HUDEP-2 (cell line): ENCODE measurements around the gene ZDHHC8.
"Not testable (repeated sequence)": the region's sequence is repeated elsewhere in the genome, so short reads cannot be mapped to it uniquely, and the experiment has no call there.

Experiments used
- DNase-seq, 76 experiments: peaks; one replicate each; lab custom pipeline; 2025; ENCODE audit not compliant: unreplicated experiment in 76 of 76; lab: John Stamatoyannopoulos, UW

The ZDHHC8 gene

GRCh38 chr22:20156611-20157429 lies 25.2 kb downstream of the ZDHHC8 start:
- peak in 67 of 76 experiments; percentile 7 to 86 (median 57) for DNase-seq

GRCh38 chr22:20157430-20158183 lies 26.0 kb downstream of the ZDHHC8 start:
- DNase-seq, result no peak

DNA sequence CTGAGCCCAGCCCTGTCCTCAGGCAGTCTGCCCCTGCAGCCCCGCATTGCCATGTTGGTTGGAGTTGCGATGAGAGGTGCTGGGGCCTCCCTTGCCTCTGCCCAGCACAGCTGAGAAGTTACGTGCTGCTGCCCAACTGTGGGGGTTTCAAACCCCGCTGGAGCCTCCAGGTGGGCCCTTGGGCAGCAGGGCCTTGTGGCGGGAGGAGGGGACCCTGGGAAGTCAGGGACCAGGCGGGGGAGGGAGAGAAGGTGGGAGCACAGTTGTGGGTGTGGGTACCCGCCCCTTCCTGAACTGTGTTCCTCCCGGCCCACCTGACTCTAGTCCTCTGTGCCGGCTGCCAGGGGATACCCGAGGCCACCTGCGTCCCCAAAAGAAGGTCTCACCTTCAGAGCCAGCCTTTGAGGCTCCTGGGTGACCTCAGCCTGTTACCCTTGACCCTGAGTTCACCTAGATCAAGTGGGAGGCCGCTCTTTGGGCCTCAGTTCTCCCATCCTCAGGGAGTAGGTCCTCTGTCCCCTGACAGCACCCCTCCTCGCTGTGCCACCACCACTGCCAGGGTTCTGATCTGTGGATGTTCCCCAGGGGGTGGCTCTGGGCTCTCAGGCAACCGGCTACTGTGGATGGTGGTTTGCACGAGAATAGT lies 26.9 kb downstream of the ZDHHC8 start:
- DNase-seq, result no peak

- no peak for DNase-seq
Observed at GRCh38 chr22:20159076-20159475, 27.5 kb downstream of the ZDHHC8 start.

GRCh38 chr22:20159531-20159930 lies 27.9 kb downstream of the ZDHHC8 start:
- not testable (repeated sequence) for DNase-seq

DNA sequence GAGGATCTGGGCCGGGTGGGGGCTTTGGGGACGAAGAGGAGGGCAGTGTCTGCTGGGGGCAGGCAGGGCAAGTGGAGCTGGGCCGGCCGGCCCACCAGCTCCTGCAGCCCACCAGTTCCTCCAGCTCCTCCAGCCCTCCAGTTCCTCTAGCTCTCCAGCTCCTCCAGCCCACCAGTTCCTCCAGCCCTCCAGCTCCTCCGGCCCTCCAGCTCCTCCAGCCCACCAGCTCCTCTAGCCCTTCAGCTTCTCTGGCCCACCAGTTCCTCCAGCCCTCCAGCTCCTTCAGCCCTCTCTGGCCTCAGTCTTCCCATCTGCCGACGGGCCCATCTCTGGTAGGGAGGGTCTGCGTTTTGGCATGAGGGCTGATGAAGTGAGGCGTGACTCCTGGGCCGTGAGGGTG lies 28.4 kb downstream of the ZDHHC8 start:
- DNase-seq, result no peak

DNA sequence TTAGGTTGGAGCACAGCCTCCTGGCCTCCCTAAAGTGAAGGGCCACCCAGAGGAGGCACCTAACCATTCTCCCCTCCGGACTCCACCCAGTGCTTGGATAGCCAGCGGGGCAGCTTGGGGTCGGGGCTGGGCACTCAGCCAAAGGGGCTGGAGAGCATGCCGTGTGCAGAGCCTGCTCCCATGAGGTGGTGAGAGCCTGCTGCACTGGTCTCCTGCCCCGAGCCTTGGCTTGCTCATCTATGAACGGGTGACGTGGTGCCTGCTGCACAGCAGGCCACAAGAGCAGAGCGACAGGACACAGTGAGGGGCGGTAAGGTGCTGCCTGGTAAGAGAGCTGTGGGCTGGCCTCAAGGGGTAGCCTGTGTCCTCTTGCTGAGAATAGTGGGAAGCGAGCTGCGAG lies 33.3 kb downstream of the ZDHHC8 start:
- DNase-seq, result no peak

- no peak for DNase-seq
Observed at GRCh38 chr22:20165421-20165820, 33.8 kb downstream of the ZDHHC8 start.

- no peak for DNase-seq
Observed at GRCh38 chr22:20165913-20166312, 34.3 kb downstream of the ZDHHC8 start.

- DNase-seq, result no peak
Observed at GRCh38 chr22:20166703-20167102, 35.1 kb downstream of the ZDHHC8 start.

- DNase-seq, result no peak
Observed at GRCh38 chr22:20167643-20168322, 36.2 kb downstream of the ZDHHC8 start.

DNA sequence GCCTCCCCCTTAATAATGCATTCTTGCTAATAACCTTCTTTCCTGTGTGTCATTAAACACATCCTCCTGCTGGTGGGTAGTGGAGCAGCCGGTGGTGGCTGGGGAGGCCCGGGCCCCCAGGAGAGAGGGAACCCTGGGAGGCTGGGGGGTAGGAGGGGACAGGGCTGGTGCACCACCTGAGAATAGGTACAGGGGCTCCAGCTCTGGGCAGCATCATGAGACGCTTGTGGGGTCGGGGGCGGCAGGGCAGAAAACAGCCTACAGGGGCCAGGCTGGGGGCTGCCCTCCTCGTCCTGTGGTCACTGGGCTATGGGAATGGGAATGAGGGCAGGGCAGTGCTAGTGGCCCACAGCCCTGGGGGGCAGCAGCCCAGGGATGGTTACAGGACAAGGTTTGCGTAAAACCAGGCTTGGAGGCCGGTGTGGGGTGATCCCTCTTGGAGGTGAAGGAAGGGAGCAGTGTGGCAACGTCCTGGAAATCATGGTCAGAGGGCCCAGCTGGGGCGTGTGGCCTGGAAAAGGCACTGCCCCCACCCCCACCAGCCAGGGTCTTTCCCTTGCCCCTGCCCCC lies 37.7 kb downstream of the ZDHHC8 start:
- no peak for DNase-seq

DNA sequence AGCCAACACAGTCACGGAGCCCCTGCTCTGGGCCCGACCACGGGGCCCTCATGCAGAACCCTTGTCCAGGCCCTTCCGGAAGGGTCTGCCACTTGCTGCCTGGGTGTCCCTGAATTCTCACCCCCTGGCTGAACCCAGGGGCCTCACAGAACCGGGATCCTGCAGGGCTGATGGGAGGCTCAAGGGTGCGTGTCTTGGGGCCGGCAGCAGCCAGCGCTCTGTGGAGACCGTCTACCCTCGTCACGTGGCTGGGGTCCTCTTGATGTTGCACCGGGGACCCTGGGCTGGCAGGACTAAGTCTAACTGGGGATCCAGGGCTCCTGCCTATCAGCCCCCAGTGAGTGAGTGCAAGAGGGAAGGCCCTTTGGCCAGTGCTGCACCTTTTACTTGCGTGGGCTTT lies 38.6 kb downstream of the ZDHHC8 start:
- DNase-seq, result no peak

- DNase-seq, result no peak
Observed at GRCh38 chr22:20171288-20172140, 39.9 kb downstream of the ZDHHC8 start.

DNA sequence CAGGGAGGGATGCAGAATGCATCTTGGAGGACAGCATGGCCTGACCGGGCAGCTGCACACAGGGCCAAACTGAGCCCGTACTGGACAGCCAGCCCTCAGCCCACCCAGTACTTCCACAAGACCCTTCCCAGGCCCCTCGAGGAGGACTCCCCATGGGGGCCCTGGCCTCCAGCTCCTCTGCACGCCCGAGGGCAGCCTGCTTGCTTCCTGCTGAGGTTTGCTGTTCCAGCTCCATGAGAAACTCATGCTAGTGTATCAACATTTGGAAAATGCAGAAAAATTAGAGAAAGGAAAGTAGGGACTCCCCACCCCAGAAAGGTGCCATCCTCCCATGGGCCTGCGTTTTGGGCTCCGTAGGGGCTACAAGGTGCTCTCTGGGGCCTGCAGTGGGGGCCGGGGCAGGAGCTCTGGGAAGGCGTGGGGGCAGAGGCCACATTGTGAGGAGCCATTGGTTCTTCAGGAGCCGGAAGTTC lies 40.6 kb downstream of the ZDHHC8 start:
- DNase-seq, result no peak

DNA sequence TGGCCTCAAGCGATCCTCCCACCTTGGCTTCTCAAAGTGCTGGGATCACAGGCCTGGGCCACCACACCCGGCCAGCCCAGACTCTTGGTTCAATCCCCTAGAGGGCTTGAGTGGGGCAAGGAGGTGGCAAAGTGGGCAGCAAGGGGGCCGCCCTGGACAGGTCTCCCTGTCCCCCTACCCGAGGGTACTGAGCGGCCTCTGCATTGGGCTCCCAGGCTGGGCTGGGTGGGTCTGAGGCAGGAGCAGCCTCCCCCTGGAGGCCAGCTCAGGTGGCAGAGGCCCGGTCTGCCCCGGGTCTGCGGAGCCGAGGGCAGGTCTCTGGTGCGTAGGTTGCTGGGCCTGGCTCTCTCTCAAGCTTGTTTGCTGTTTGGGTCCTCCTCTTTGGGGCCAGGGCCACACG lies 41.6 kb downstream of the ZDHHC8 start:
- DNase-seq, result no peak

- no peak for DNase-seq
Observed at GRCh38 chr22:20173772-20174171, 42.2 kb downstream of the ZDHHC8 start.

DNA sequence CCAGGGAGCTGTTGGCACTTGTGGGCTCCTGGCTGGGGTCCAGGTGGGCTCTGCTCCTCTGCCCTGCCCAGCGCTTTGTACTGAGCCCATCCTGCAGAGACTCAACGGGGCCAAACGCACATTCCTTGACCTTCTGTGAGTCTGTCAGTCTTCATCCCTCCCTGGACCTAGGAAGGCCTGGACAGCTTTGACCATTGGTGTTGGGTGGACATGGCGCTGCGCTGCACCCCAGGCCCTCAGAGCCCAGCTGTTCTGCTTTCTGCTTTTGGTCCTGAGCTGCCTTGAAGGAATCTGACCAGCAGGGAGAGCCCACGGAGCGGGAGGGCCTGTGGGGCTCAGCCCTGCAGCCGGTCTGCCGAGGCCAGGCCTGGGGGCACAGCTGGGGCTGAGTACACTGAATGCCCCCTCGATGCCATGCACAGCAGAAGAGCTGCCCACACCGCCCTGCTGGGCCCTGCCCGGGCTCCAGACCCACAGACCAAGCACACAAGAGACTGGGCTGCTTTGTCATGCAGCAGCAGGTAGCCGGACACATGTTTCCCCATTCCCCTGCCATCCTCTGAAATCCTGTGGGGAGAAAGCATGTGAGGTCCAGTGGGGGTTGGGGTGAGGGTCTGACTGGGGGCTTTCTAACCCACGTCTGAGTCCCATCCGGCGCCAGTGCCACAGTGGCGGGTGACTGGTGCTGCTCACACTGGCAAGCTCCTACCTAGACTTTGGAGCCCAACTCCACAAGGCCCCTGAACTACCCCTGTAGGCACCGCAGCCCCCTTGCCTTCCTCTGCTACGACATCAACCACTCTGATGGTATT lies 43.4 kb downstream of the ZDHHC8 start:
- DNase-seq, result no peak

DNA sequence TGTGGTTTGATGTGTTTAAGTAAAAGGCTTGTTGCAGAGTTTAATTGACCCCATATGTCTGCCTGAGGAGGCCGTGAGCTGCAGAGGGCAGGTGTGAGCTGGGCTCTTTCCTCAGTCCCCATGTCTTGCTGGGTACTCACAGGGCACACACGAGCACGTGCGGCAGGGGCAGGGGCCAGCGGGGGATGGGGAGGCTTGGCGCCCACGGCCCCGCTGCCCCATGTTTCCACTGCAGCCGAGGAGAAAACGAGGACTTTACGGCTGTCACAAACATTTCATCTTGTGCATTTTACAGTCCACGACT lies 43.9 kb downstream of the ZDHHC8 start:
- no peak for DNase-seq
